A549 treated with AZD9567 at 1 μM for 4 hours (cell line): ENCODE results near the gene TBX10. TPM values are rescaled to one million over a fixed set of nuclear protein-coding genes. Genes with fewer than 3 reads are reported as not detected.

Experiments
- total RNA-seq: library from RNA; stranded (reverse); fragments of 200-300 nt; extraction: Qiagen RNA extraction; gene quantifications from 5 replicates; pipeline ENCODE4 v1.2.3, GENCODE V29; 2022; ENCODE audit not compliant: insufficient read depth

The TBX10 gene
- not detected in 5 replicates for total RNA-seq

DNA sequence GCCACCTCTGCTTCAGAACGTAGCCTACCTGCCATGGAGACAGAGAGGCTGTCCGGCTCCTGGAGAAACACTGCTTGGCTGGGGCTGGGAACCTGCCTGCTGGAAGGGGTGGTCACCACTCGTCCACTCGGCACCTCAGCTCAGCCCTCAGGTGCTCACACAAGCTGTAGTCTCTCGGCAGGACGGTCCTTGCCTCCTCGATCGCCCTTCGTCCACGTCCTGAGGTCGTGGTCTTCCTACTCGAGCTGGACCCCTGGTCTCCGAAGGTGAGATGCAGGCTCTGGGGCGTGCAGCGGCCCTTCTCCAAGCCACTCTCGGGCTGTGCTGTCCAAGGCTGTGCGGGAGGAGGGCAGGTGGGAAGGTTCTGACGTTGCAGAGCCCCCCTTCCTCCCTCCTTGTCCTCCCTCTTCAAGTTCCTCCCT, at the start of gene TBX10:
TBX10 (minus strand) TSS at position 326 of the 422 bp plus-strand sequence; CDS start at position 35, 291 bp downstream.

GRCh38 chr11:67674442-67674871, 34.9 kb upstream of the TBX10 start, which contains the start of gene ALDH3B2:
ALDH3B2 (minus strand) TSS chr11:67674623; CDS start chr11:67666935, 7,688 bp downstream.

DNA sequence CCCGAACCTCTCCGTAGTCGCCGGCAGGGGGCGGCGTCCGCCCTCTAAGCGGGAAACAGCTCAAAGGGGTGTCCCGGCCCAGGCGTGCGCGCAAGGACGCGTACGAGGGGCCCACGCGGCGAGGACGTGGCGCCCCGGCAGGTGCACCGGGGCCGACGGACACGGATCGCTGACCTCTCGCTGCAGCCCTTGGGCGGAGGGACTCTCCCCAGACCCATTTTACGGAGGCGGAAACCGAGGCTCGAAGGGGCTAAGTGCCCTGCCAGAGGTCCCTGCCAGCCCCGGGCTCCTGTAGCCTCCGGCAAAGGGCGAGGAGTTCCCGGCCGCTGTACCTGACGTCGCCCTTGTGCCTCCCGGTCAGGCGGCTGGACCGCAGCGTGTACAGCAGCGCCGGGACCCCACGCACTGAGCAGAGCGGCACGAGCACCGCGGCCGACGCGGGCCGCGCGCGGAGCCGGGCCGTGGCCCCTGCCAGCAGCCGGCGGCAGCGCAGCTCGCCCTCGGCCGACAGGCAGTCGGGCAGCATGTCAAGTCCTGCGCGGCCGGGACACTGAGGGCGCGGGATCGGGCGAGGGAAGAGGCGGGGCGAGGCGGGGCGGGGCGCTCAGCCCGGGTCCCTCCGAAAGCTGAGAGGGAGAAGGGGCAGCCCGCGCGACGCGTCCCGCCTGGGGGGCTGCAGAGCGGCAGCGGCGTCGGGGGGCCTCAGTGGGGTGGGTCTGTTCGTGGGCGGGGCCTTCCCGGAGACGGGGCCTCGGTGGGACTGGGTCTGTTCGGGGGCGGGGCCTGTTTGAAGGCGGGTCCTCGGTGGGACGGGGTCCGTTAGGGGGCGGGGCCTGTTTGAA, 10.0 kb downstream of the TBX10 start, which contains the start of gene NUDT8:
NUDT8 (minus strand) TSS at position 552 of the 842 bp plus-strand sequence; CDS start at position 526, 26 bp downstream.

DNA sequence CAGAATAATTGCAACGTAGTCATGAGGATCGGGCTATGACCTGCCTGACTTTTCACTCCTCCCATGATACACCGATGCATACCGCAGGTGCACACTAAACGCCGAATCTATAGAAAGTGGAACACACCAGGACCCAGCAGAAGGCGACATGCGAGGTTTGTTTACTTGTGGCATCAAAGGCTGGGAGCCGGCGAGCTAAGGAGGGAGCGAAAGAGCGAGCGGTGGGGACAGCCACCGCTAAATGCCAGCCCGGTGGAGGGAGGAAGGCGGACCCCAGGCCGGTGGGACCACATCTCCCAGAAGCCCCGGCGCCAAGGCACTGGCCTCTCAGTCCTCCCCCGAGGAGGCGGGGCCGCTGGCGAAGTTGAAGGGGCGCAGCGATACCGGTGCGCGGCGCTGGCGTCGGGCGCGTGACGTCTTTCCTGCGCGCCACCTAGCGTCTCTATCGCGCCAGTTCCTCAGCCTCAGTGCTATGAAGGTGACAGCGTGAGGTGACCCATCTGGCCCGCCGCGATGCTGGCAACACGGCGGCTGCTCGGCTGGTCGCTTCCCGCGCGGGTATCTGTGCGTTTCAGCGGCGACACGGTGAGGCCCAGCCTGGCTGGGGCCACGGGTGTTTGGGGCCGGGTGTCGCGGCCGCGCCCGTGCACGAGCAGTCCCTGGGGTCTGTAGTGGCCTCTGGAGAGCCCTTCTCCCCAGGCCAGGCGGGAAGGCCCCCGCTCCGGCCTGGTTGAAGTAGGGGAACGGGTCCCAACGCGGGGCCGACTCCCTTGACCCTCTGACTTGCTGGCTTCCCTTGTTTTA, 32.9 kb downstream of the TBX10 start, which contains the start of gene NDUFV1:
NDUFV1 (plus strand) TSS at position 445 of the 804 bp plus-strand sequence; CDS start at position 514, 69 bp downstream.

DNA sequence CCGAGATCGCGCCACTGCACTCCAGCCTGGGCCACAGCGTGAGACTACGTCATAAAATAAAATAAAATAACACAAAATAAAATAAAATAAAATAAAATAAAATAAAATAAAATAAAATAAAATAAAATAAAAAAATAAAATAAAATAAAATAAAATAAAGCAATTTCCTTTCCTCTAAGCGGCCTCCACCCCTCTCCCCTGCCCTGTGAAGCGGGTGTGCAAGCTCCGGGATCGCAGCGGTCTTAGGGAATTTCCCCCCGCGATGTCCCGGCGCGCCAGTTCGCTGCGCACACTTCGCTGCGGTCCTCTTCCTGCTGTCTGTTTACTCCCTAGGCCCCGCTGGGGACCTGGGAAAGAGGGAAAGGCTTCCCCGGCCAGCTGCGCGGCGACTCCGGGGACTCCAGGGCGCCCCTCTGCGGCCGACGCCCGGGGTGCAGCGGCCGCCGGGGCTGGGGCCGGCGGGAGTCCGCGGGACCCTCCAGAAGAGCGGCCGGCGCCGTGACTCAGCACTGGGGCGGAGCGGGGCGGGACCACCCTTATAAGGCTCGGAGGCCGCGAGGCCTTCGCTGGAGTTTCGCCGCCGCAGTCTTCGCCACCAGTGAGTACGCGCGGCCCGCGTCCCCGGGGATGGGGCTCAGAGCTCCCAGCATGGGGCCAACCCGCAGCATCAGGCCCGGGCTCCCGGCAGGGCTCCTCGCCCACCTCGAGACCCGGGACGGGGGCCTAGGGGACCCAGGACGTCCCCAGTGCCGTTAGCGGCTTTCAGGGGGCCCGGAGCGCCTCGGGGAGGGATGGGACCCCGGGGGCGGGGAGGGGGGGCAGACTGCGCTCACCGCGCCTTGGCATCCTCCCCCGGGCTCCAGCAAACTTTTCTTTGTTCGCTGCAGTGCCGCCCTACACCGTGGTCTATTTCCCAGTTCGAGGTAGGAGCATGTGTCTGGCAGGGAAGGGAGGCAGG, 56.0 kb downstream of the TBX10 start, which contains the start of gene GSTP1:
GSTP1 (plus strand) TSS at position 566 of the 958 bp plus-strand sequence; CDS start at position 598, 32 bp downstream.

Other genes with a start within 250 kb of the TBX10 start
- gene RAD9A, start 247.8 kb downstream of the TBX10 start, total RNA-seq = 22.4 to 31.6 TPM (median 29.7 TPM) in 5 replicates
- gene PPP1CA, start 237.9 kb downstream of the TBX10 start, total RNA-seq = 263 to 306 TPM (median 277 TPM) in 5 replicates
- gene TBC1D10C, start 235.7 kb downstream of the TBX10 start, total RNA-seq = 0.08 to 0.17 TPM (median 0.15 TPM) in 3 of 5 replicates, not detected in the others
- gene CARNS1, start 224.1 kb downstream of the TBX10 start, total RNA-seq = 0.15 to 0.23 TPM (median 0.17 TPM) in 4 of 5 replicates, not detected in the other
- 46.8 to 55.2 TPM (median 50.2 TPM) in 5 replicates for gene RPS6KB2, start 211.3 kb downstream of the TBX10 start, total RNA-seq
- 0.14 to 0.63 TPM (median 0.43 TPM) in 4 of 5 replicates, not detected in the other for gene PTPRCAP, start 202.1 kb downstream of the TBX10 start, total RNA-seq
- gene CORO1B, start 196.3 kb downstream of the TBX10 start, total RNA-seq = 54.1 to 65.0 TPM (median 59.3 TPM) in 5 replicates
- gene GPR152, start 187.0 kb downstream of the TBX10 start, total RNA-seq = 0.06 to 0.07 TPM in 2 of 5 replicates, not detected in the others
- not detected in 5 replicates for gene CABP4, start 184.4 kb downstream of the TBX10 start, total RNA-seq
- 33.3 to 67.5 TPM (median 61.7 TPM) in 5 replicates for gene TMEM134, start 170.5 kb downstream of the TBX10 start, total RNA-seq
- gene AIP, start 156.7 kb downstream of the TBX10 start, total RNA-seq = 31.9 to 47.6 TPM (median 46.3 TPM) in 5 replicates
- 25.4 to 46.8 TPM (median 41.3 TPM) in 5 replicates for gene PITPNM1, start 134.4 kb downstream of the TBX10 start, total RNA-seq
- gene CDK2AP2, start 131.6 kb downstream of the TBX10 start, total RNA-seq = 71.4 to 89.7 TPM (median 88.5 TPM) in 5 replicates
- not detected in 5 replicates for gene CABP2, start 116.3 kb downstream of the TBX10 start, total RNA-seq
- gene GSTP1, start 56.0 kb downstream of the TBX10 start, total RNA-seq = 1,433 to 1,729 TPM (median 1,718 TPM) in 5 replicates
- 115 to 157 TPM (median 156 TPM) in 5 replicates for gene NDUFV1, start 32.8 kb downstream of the TBX10 start, total RNA-seq
- gene NUDT8, start 9.8 kb downstream of the TBX10 start, total RNA-seq = 3.1 to 17.8 TPM (median 15.7 TPM) in 5 replicates
- 0.93 to 1.6 TPM (median 1.2 TPM) in 4 of 5 replicates, not detected in the other for gene ACY3, start 11.0 kb upstream of the TBX10 start, total RNA-seq
- gene ALDH3B2, start 34.9 kb upstream of the TBX10 start, total RNA-seq = 0.06 to 0.18 TPM in 2 of 5 replicates, not detected in the others